ENCODE data around the gene PFKFB2. TPM values are rescaled to one million over a fixed set of nuclear protein-coding genes. Genes with fewer than 3 reads are reported as not detected.

Gene PFKFB2
- total RNA-seq, 1 experiment from 2014 or later = 16.8 TPM

DNA sequence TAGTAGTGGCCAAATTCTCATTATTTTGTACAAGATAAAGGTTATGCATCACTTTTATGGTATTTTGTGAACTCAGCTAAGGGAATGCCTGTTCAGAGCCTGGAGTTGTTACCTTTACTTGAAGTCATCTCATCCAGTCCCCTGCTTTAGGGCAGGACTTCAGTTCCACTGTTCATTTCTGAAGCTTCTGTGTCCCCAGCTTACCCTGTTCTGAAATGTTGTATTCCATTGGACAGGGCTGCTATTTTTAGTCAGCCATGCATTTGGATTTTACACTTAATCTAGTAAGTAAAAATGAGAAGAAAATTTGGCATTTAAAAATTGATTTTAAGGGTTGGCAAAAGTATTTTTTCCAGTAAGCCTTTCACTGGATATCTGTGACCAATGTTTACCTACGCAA, 23.9 kb downstream of the PFKFB2 start:
- no peak overlapping the region for H3K27ac Mint-ChIP-seq
- ATAC-seq = no peak
- no peaks in the 10 kb centered on the region for H3K27me3 Mint-ChIP-seq (ENCODE audit: low read depth)
- no peak for DNase-seq (ENCODE audit: low spot score)
- H3K36me3 Mint-ChIP-seq = peaks cover 11% of the 10 kb centered on the region
- ChIA-PET CTCF (no interaction called here), POLR2A (no interaction called here)
- no peaks in the 10 kb centered on the region for H3K9me3 Mint-ChIP-seq
- TF ChIP-seq, protein P1, sequence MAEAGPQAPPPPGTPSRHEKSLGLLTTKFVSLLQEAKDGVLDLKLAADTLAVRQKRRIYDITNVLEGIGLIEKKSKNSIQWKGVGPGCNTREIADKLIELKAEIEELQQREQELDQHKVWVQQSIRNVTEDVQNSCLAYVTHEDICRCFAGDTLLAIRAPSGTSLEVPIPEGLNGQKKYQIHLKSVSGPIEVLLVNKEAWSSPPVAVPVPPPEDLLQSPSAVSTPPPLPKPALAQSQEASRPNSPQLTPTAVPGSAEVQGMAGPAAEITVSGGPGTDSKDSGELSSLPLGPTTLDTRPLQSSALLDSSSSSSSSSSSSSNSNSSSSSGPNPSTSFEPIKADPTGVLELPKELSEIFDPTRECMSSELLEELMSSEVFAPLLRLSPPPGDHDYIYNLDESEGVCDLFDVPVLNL (CRISPR knock-in tag; IDR thresholded peaks at IDR 0.05; ENCODE audit: borderline replicate concordance, low read depth) = no peak
- TF ChIP-seq, protein P2, sequence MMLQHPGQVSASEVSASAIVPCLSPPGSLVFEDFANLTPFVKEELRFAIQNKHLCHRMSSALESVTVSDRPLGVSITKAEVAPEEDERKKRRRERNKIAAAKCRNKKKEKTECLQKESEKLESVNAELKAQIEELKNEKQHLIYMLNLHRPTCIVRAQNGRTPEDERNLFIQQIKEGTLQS (CRISPR knock-in tag; conservative IDR thresholded peaks at IDR 0.05) = no peak
- TF ChIP-seq FOXP1 (CRISPR knock-in tag; IDR thresholded peaks at IDR 0.05; ENCODE audit: borderline replicate concordance) = no peak
- TF ChIP-seq RELA (CRISPR knock-in tag; IDR thresholded peaks at IDR 0.05; ENCODE audit: borderline replicate concordance) = no peak
- TF ChIP-seq NFATC4 (CRISPR knock-in tag; IDR thresholded peaks at IDR 0.05) = no peak
- no peak for TF ChIP-seq GTF2I (CRISPR knock-in tag; conservative IDR thresholded peaks at IDR 0.05)
- TF ChIP-seq, protein P3, sequence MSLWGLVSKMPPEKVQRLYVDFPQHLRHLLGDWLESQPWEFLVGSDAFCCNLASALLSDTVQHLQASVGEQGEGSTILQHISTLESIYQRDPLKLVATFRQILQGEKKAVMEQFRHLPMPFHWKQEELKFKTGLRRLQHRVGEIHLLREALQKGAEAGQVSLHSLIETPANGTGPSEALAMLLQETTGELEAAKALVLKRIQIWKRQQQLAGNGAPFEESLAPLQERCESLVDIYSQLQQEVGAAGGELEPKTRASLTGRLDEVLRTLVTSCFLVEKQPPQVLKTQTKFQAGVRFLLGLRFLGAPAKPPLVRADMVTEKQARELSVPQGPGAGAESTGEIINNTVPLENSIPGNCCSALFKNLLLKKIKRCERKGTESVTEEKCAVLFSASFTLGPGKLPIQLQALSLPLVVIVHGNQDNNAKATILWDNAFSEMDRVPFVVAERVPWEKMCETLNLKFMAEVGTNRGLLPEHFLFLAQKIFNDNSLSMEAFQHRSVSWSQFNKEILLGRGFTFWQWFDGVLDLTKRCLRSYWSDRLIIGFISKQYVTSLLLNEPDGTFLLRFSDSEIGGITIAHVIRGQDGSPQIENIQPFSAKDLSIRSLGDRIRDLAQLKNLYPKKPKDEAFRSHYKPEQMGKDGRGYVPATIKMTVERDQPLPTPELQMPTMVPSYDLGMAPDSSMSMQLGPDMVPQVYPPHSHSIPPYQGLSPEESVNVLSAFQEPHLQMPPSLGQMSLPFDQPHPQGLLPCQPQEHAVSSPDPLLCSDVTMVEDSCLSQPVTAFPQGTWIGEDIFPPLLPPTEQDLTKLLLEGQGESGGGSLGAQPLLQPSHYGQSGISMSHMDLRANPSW (CRISPR knock-in tag; conservative IDR thresholded peaks at IDR 0.05; ENCODE audit: low read depth) = no peak
- no peak for TF ChIP-seq NFE2L1 (CRISPR knock-in tag; IDR thresholded peaks at IDR 0.05)
- TF ChIP-seq ZNF263 (CRISPR knock-in tag; IDR thresholded peaks at IDR 0.05; ENCODE audit: low read depth) = no peak
- TF ChIP-seq, protein P4, sequence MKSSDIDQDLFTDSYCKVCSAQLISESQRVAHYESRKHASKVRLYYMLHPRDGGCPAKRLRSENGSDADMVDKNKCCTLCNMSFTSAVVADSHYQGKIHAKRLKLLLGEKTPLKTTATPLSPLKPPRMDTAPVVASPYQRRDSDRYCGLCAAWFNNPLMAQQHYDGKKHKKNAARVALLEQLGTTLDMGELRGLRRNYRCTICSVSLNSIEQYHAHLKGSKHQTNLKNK (CRISPR knock-in tag; IDR thresholded peaks at IDR 0.05) = no peak
- TF ChIP-seq, protein P5, sequence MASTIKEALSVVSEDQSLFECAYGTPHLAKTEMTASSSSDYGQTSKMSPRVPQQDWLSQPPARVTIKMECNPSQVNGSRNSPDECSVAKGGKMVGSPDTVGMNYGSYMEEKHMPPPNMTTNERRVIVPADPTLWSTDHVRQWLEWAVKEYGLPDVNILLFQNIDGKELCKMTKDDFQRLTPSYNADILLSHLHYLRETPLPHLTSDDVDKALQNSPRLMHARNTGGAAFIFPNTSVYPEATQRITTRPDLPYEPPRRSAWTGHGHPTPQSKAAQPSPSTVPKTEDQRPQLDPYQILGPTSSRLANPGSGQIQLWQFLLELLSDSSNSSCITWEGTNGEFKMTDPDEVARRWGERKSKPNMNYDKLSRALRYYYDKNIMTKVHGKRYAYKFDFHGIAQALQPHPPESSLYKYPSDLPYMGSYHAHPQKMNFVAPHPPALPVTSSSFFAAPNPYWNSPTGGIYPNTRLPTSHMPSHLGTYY (CRISPR knock-in tag; IDR thresholded peaks at IDR 0.05) = no peak
- no peak for TF ChIP-seq TCF7 (CRISPR knock-in tag; IDR thresholded peaks at IDR 0.05; ENCODE audit: low read depth)
- TF ChIP-seq, protein P6, sequence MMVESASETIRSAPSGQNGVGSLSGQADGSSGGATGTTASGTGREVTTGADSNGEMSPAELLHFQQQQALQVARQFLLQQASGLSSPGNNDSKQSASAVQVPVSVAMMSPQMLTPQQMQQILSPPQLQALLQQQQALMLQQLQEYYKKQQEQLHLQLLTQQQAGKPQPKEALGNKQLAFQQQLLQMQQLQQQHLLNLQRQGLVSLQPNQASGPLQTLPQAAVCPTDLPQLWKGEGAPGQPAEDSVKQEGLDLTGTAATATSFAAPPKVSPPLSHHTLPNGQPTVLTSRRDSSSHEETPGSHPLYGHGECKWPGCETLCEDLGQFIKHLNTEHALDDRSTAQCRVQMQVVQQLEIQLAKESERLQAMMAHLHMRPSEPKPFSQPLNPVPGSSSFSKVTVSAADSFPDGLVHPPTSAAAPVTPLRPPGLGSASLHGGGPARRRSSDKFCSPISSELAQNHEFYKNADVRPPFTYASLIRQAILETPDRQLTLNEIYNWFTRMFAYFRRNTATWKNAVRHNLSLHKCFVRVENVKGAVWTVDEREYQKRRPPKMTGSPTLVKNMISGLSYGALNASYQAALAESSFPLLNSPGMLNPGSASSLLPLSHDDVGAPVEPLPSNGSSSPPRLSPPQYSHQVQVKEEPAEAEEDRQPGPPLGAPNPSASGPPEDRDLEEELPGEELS (CRISPR knock-in tag; IDR thresholded peaks at IDR 0.05) = no peak
- no peak for TF ChIP-seq SMAD3 (CRISPR knock-in tag; IDR thresholded peaks at IDR 0.05; ENCODE audit: borderline replicate concordance)
- TF ChIP-seq NR3C1 (CRISPR knock-in tag; conservative IDR thresholded peaks at IDR 0.05; ENCODE audit: low read depth) = no peak
- no peak for TF ChIP-seq OVOL2 (CRISPR knock-in tag; IDR thresholded peaks at IDR 0.05; ENCODE audit: borderline replicate concordance)
- TF ChIP-seq, protein P7, sequence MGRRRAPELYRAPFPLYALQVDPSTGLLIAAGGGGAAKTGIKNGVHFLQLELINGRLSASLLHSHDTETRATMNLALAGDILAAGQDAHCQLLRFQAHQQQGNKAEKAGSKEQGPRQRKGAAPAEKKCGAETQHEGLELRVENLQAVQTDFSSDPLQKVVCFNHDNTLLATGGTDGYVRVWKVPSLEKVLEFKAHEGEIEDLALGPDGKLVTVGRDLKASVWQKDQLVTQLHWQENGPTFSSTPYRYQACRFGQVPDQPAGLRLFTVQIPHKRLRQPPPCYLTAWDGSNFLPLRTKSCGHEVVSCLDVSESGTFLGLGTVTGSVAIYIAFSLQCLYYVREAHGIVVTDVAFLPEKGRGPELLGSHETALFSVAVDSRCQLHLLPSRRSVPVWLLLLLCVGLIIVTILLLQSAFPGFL (CRISPR knock-in tag; IDR thresholded peaks at IDR 0.05; ENCODE audit: borderline replicate concordance) = no peak
- TF ChIP-seq, protein P8, sequence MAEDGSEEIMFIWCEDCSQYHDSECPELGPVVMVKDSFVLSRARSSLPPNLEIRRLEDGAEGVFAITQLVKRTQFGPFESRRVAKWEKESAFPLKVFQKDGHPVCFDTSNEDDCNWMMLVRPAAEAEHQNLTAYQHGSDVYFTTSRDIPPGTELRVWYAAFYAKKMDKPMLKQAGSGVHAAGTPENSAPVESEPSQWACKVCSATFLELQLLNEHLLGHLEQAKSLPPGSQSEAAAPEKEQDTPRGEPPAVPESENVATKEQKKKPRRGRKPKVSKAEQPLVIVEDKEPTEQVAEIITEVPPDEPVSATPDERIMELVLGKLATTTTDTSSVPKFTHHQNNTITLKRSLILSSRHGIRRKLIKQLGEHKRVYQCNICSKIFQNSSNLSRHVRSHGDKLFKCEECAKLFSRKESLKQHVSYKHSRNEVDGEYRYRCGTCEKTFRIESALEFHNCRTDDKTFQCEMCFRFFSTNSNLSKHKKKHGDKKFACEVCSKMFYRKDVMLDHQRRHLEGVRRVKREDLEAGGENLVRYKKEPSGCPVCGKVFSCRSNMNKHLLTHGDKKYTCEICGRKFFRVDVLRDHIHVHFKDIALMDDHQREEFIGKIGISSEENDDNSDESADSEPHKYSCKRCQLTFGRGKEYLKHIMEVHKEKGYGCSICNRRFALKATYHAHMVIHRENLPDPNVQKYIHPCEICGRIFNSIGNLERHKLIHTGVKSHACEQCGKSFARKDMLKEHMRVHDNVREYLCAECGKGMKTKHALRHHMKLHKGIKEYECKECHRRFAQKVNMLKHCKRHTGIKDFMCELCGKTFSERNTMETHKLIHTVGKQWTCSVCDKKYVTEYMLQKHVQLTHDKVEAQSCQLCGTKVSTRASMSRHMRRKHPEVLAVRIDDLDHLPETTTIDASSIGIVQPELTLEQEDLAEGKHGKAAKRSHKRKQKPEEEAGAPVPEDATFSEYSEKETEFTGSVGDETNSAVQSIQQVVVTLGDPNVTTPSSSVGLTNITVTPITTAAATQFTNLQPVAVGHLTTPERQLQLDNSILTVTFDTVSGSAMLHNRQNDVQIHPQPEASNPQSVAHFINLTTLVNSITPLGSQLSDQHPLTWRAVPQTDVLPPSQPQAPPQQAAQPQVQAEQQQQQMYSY (CRISPR knock-in tag; IDR thresholded peaks at IDR 0.05) = no peak
- peaks cover 12% of the 10 kb centered on the region for H3K4me1 Mint-ChIP-seq
- H3K4me3 Mint-ChIP-seq = no peak overlapping the region

All from WTC11 (cell line).